CD4-positive, alpha-beta T cell treated with Interleukin-4 for 1 hour (primary cell): ENCODE measurements around the gene SKOR1.
A peak's percentile ranks its signal among the peaks of the same experiment; 100 is the strongest.

Source experiments
- DNase-seq, 2 donors: peaks; one replicate each; pipeline ENCODE4 v3.0.0-alpha.2; 2020 to 2022

SKOR1 gene

DNA sequence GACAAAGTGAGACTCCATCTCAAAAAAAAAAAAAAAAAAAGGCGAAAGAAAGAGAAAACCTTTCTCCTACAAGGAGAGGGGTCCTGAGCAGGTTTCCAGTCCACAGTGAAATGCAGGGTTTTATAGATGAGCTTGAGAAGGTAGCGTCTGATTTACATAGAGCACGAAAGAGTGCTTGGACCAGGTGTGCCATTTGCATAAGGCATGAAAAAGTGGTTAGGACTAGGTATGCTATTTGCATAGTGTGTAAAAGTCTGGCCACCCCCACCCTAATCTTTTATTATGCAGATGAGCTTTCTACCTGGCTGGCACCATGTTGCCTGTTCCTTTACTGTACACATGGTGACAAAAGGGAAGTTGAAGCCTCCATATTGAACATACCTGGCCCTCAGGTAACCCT, 28.1 kb downstream of the SKOR1 start:
- DNase-seq = no peak

DNA sequence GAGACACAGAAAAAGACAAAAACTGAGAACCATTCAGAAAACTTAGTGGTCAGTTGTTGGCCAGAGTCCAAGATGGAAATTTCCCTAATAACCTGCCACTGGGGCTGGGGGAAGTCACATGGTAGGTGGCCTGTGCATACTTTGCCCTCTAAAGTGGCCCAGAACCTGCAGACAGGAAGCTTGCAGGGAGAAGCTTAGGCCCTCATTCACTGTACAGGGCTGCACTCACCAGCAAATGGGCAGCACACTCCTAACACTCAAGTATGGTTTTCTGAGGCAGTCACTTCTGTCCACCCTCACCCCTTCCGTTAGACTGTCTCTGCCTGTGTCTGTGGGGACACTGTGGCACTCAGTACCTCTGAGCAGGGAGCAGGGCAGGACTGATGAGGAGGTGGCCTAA, 29.0 kb downstream of the SKOR1 start:
- no peak for DNase-seq

GRCh38 chr15:67855842-67856241, 30.5 kb downstream of the SKOR1 start:
- no peak for DNase-seq

DNA sequence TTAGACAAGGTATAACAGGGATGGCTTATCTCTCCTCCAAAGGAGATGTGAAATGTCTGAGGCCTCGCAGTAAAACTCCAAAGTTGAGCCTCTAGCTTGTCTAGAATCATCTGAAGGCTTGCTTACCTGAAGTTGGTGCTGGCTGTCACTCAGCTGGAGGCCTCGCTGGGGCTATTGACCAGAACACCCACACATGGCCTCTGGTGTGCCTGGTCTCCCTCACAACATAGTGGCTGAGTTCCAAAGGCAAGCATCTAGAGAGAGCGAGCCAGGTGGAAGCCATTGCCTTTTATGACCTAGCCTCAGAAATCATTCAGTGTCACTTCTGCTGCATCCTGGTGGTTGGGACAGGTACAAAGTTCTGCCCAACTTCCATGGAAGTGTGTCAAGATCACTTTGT, 31.9 kb downstream of the SKOR1 start:
- no peak for DNase-seq

GRCh38 chr15:67859331-67859946, 34.1 kb downstream of the SKOR1 start:
- DNase-seq = no peak

DNA sequence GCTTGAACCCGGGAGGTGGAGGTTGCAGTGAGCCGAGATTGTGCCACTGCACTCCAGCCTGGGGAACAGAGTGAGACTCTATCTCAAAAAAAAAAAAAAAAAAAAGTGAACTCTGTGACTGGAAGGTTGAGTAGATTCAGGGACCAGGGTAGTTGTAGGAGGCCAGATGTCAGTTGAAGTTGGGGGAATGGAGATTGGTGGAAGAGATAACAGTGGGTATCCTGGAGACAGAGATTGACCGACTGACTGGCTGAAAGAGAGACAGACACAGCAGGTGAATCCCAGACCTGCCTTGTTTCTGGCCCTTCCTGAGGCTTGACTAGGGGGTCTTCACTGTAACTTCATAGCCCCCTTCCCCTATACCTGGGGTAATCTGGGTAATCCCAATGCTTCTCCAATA, 36.7 kb downstream of the SKOR1 start:
- DNase-seq = no peak

GRCh38 chr15:67862750-67863441, 37.6 kb downstream of the SKOR1 start:
- DNase-seq = no peak

- DNase-seq = peak; percentile 63 to 67
Measured at GRCh38 chr15:67863442-67863987, 38.2 kb downstream of the SKOR1 start.

GRCh38 chr15:67865331-67865730, 40.0 kb downstream of the SKOR1 start:
- no peak for DNase-seq

- DNase-seq = no peak
Measured at GRCh38 chr15:67865766-67866165, 40.5 kb downstream of the SKOR1 start.

GRCh38 chr15:67869701-67870100, 44.4 kb downstream of the SKOR1 start:
- DNase-seq = no peak

GRCh38 chr15:67870868-67871408, 45.6 kb downstream of the SKOR1 start:
- DNase-seq = no peak

DNA sequence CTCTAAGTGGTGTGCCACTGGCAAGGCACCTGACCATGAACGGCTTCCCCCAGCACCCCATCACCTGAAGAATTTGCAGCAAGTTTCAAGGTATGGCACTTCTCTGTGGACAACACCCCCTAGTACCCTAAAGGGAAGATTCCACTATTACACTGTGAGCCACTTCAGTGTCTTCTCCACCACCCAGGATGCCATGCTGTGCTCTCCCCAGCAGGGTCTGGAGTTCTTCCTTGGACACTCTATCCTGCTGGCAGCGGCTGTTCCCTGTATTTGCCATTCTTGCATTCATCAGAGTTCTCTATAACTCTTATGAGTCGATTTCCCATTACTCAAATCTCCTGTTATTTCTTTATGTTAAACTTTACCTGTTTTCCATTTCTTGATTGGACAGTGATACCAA, 48.5 kb downstream of the SKOR1 start:
- DNase-seq = no peak

- no peak for DNase-seq
Measured at GRCh38 chr15:67878712-67879206, 53.5 kb downstream of the SKOR1 start.

- DNase-seq = no peak
Measured at GRCh38 chr15:67879440-67880129, 54.3 kb downstream of the SKOR1 start.

DNA sequence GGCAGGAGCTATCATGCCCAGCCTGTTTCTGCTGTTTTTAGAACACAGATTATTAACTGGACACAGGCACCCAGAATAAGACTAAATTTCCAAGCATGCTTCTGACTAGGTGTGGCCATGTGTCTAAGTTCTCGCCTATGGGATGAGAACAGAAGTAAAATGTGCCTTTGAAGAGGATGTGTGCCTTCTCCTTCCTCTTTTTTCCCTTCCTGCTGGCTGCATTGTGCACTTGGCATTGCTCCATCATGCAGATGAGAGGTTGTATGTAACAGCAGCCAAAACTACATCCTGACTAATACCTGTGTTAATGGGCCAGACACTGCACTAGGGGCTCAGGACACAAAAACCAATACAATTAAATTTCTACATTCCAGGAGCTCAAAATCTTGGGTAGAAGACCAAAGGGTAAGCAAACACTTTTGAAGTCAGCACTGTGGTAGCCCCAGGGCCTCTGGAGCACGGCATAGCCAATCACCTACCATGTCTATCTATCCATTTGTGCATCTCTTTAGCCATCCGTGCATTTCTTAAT, 55.4 kb downstream of the SKOR1 start:
- DNase-seq = peak in 1 of 2 donors; percentile 30

- peak in 1 of 2 donors; percentile 16 for DNase-seq
Measured at GRCh38 chr15:67882487-67883233, 57.4 kb downstream of the SKOR1 start.

DNA sequence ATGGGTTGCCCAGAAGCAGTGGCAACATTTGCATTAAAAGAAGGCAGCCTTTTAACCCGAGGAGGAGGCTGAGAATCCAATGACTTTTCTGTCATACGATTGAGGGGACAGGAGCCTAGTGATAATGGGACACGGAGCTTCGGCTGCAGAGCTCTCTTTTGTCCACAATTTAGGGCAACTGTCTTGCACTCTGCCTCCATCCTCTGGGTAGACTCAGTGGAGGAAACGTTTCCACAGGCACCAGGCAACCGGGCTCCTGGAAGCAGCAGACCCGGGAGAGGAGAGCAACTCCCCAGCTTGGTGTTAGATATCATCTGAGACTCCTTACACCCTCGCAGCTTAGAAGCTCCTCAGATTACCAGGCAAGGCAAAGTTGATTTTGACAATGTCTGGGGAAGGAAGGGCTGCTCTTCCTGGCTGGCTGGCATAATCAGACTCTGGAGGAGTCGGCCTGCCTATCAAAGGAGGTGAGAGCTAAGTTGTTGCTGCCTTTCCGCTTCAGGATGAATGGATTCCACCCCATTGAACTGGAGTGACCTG, 58.0 kb downstream of the SKOR1 start:
- DNase-seq = no peak

DNA sequence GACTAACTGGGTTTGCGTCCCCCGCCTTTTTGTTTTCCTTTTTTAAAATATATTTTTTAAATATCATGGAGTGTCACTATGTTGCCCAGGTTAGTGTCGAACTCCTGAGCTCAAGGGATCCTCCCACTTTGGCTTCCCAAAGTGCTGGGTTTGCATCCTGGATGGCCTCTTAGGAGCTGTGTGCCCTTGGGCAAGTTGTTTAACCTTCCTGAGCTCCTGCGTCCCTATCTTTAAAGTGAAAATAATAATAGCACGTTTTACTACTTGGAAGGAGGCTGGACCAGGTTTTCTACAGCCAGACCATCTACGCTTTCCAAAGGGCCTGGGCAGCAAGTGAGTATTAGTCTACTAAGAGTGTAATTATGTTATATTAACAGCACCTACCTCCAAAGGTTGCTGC, 58.7 kb downstream of the SKOR1 start:
- DNase-seq = no peak
